Cardiac fibroblast (primary cell): Measurements from ENCODE around the gene KCNK3.
"Not testable (repeated sequence)": the region's sequence is repeated elsewhere in the genome, so short reads cannot be mapped to it uniquely, and the experiment has no call there.

Source experiments
- DNase-seq, 2 donors: peaks; one replicate each; pipeline versions ENCODE4 v3.0.0 to v3.0.0-alpha.2; 2010; ENCODE audit warnings: low read depth in 2 of 2
- H3K4me3 ChIP-seq, 2 donors: replicated peaks in 1 of 2; 1 replicate in 1 of 2; 2 replicates in 1 of 2; pipeline ENCODE4 v1.5.1; 2011; ENCODE audit warnings: low read depth in 2 of 2, low read length in 2 of 2, mild to moderate bottlenecking in 2 of 2, moderate library complexity in 1 of 2
- TF ChIP-seq, protein P1 (sequence below): IDR thresholded peaks from one replicate; pipeline ENCODE4 v1.5.1; 2011; ENCODE audit warnings: low read depth, mild to moderate bottlenecking, low read length, inconsistent platforms

The KCNK3 gene

DNA sequence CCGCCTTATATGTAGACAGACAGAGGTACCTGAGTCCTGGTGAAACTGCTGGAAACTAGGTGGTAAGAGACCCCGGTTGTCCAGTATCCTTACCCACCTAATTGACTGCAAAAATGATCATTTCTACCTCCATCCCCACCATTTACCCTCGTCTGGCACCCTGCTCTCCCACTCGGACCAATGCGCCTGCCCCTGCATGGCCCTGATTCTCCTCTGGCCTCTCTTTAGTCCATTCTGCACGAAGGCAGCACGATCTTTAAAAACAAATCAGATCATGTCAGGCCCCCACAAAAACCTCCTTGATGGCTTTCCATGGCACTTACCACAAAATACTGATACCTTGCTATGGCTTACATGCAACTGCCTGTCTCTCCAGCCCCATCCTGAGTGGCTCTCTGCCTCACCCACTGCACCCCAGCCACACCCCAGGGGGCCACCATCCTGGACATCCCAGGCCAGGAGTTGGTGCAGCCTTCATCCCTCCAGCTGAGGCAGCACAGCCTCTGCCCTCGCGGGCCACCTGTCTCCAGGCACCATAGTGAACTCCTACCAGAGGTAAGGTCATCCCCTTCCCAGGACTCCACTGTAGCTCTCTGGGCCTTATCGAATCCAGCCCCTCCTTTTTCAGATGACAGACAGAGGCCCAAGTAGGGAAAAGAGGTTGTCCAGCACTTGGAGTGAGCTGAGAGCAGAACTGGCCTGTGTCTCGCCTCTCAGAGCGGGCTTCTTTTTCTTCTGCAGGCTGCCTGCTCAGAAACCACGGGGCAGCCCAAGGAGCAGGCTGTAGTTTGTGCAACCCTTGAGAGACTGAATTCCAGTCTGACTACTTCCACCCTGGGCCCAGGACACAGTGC, 39.1 kb upstream of the KCNK3 start:
- TF ChIP-seq, protein P1, sequence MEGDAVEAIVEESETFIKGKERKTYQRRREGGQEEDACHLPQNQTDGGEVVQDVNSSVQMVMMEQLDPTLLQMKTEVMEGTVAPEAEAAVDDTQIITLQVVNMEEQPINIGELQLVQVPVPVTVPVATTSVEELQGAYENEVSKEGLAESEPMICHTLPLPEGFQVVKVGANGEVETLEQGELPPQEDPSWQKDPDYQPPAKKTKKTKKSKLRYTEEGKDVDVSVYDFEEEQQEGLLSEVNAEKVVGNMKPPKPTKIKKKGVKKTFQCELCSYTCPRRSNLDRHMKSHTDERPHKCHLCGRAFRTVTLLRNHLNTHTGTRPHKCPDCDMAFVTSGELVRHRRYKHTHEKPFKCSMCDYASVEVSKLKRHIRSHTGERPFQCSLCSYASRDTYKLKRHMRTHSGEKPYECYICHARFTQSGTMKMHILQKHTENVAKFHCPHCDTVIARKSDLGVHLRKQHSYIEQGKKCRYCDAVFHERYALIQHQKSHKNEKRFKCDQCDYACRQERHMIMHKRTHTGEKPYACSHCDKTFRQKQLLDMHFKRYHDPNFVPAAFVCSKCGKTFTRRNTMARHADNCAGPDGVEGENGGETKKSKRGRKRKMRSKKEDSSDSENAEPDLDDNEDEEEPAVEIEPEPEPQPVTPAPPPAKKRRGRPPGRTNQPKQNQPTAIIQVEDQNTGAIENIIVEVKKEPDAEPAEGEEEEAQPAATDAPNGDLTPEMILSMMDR, result no peak
- DNase-seq, result no peak
- no peak overlapping the region for H3K4me3 ChIP-seq

- DNase-seq, result no peak
- no peak overlapping the region for H3K4me3 ChIP-seq
- TF ChIP-seq, protein P1, result no peak
Measured at GRCh38 chr2:26654061-26654340, 38.5 kb upstream of the KCNK3 start.

DNA sequence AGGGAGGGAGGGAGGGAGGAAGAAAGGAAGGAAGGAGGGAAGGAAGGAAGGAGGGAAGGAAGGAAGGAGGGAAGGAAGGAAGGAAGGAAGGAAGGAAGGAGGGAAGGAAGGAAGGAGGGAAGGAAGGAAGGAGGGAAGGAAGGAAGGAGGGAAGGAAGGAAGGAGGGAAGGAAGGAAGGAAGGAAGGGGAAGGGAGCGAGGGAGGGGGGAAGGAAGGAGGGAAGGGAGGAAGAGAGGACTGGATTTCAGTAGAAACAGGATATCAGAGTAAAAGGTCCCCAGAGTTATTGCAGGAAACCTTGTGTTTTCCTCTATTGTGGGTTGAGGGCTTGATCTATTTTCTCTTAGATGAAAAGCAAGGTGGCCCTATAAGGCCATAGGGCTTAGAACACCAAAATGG, 37.4 kb upstream of the KCNK3 start:
- not testable (repeated sequence) for DNase-seq

DNA sequence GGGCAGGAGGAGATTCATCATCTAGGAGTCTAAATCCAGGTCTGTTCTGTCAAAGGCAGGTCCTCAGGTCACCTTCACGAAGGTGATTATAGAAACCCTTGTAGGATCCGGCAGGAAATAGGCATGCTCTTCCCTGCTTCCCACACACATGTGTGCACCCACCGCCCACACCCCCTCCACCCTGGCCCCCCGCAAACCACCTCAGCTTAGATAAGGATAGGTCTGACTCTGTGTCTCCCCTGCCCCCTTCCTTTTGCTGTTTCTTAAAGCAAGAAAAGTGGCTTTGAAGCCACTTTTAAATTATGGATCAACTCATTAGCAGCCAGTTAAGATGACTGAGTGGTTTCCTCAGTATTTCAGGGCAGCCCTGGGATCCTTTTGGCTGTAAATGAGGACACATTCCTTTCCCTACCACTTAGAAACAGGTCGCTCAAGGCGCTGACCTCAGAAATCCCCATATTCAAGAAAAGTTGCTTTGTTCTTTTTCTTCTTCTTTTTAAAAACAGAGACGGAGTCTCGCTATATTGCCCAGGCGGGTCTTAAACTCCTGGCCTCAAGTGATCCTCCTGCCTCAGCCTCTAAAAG, 36.8 kb upstream of the KCNK3 start:
- no peak overlapping the region for H3K4me3 ChIP-seq
- TF ChIP-seq, protein P1, result no peak
- no peak for DNase-seq

More for the DNA sequence above, 37.4 kb upstream of the KCNK3 start:
- not testable (repeated sequence) for H3K4me3 ChIP-seq

DNA sequence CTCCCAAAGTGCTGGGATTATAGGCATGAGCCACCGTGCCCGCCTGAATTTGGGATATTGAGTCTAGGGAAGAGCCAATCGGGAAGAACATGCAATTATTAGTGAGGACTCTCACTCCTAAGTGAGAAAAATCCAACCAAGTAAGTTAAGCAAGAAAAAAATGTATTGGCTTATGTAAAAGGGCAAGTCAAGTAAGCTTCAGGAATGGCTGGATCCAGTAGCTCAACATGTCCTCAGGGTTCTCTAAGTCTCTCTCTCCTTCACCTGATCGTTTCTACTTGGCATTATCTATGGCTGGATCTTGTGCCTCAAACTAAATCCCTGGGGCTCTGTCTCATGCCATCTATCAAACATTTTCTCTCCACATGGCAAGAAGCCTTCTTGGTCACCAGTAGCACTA, 35.3 kb upstream of the KCNK3 start:
- DNase-seq, result no peak

GRCh38 chr2:26658691-26659346, 33.7 kb upstream of the KCNK3 start:
- TF ChIP-seq, protein P1, result no peak
- DNase-seq, result no peak
- no peak overlapping the region for H3K4me3 ChIP-seq

More for the DNA sequence above, 35.3 kb upstream of the KCNK3 start:
- TF ChIP-seq, protein P1, result no peak
- no peak overlapping the region for H3K4me3 ChIP-seq

DNA sequence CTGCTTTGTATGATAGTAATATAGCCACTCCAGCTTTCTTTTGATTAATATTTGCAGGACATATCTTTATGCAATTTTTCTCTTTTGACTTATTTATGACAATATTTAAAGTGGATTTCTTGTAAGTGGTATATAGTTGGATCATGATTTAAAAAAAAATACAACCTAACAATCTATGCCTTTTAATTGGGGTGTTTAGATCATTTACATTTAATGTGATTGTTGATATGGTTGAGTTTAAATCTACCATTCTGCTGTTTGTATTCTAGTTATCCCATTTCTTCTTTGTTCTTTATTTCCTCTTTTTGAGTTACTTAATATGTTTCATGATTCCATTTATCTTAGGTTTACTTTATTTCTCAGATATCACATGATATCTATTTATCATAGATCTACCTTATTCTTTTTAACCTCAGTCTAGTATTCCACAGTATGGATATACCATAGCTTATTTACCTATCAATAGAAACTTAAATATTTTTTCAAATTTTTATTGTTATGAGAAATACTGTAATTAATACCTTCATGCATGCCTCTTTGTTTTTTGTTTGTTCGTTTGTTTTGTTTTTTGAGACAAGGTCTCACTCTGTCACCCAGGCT, 32.1 kb upstream of the KCNK3 start:
- no peak overlapping the region for H3K4me3 ChIP-seq
- TF ChIP-seq, protein P1, result no peak
- no peak for DNase-seq

DNA sequence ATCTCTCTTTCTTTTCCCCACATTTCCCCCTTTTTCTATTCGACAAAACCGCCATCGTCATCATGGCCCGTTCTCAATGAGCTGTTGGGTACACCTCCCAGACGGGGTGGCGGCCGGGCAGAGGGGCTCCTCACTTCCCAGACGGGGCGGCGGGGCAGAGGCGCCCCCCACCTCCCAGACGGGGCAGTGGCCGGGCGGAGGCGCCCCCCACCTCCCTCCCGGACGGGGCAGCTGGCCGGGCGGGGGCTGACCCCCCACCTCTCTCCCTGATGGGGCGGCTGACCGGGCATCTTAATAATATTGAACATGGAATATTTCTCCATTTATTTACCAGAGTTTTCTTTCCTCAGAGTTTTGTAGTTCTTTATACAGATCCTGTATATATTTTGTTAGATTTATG, 27.2 kb upstream of the KCNK3 start:
- not testable (repeated sequence) for H3K4me3 ChIP-seq, DNase-seq
